Ramos (cell line): ENCODE data around the gene LEAP2.
"Not testable (repeated sequence)": the region's sequence is repeated elsewhere in the genome, so short reads cannot be mapped to it uniquely, and the experiment has no call there.

ENCODE experiments used
- in situ Hi-C: fragments of 300-500 bp; cut with MboI; formaldehyde crosslinking; loops from one replicate; pipeline ENCODE4 v1.14.3; 2022; ENCODE audit warnings: low sequenced_read_pairs; ENCODE audit not compliant: unreplicated experiment

LEAP2 gene

DNA sequence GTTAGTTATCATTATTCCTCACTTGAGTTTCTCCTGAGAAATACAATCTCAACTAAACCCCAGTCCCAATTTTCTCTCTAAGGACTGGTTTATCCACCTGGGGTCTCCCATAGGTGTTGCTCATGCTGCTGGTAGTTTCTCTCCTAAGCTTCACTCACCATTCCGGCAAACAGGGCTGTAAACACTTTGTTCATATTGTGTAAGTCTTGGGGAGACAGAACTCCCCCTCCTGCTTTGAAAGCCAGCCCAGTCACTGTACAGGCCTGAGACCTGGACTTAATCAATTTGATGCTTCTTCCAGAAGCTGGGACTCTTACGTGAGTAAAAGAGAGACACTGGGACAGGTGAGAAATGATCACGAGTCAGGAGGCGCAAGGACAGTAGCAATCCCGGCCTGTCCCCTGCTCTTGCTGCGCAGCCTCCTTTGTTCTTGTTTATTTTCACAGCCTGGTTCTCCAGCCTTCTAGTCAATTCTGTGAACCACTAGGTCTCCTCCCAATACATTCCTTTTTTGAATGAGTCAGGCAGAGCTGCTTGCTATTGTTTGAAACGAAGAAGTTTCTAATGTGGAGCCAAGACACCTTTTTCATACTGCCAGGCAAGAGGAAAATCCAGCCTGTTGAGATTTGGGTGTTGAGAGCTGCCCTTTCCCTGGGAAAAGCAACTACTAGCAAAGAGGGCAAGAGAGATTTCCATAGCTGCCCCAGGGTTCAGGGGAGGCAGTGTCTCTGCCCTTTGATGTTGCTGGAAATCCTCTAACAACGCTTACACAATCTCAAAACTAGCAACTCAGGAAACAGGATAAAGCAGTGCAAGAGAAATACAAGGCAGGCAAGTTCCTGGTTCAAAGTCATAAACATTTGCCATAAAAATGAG, 33.8 kb upstream of the LEAP2 start:
- in situ Hi-C loops = no loop called here

DNA sequence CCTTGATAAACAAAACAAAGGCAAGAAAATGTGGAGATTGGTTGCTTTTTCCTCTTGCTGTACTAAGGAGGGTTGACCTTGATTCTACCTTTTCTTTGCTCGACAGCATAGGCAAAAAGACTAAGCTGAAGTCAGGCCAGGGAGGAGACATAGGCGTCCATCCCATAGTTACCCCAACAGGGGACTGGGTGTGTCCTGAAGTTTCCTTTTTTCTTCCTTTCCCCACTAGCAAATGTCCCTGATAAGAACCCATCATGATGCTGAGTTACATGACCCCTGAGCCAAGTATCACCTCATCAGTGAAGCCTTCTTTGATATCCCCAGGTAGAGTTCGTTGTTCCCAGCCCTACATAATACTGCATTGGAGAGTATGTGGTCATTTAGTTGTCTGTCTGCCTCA, 33.2 kb upstream of the LEAP2 start:
- in situ Hi-C loops = no loop called here

DNA sequence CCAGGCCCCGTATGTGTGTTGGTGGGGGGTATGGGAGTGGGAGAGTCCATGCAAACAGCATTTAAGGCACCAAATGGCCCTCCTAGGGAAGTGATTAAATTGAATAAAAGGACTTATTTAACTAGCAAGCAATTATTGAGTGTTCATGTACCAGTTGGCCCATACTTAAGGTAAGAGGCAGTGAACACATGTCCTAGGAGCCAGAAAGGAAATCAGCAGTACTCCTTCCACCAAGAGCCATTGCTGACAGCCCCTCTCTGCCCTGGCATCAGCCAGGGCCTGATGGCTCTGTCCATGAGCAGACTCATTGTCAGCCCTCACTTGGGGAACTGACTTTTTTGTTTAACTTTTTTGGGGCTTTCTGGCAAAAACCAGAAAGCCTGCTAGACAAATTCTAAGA, 32.6 kb upstream of the LEAP2 start:
- in situ Hi-C loops = no loop called here

DNA sequence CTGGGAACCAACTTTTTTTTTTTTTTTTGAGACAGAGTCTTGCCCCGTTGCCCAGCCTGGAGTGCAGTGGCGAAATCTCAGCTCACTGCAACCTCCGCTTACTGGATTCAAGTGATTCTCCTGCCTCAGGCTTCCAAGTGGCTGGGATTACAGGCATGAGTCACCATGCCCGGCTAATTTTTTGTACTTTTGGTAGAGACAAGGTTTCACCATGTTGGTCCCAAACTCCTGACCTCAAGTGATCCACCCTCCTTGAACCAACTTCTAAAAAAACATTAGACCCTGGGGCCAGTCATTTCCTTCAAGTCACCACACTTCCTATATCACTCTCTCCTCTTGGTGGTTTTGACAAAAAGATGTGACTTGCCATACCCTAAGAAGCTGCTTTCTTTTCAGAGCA, 32.2 kb upstream of the LEAP2 start:
- in situ Hi-C loops = no loop called here

DNA sequence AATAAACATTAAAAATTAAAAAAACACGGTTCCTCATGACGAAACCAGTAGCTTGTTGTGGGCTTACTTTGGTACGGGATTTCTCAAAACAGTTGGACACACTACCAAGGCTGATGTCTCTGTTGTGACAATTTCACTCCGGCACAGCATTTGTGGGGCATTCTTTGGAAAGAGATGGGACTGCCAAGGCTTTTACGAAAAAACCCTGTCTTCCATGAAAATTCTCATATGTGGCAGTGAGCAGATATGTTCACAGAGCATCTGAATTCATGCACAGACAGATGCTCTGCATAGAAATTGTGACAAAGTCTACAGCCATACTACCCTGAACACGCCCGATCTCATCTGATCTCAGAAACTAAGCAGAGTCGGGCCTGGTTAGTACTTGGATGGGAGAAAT, 25.2 kb upstream of the LEAP2 start:
- in situ Hi-C loops = no loop called here

DNA sequence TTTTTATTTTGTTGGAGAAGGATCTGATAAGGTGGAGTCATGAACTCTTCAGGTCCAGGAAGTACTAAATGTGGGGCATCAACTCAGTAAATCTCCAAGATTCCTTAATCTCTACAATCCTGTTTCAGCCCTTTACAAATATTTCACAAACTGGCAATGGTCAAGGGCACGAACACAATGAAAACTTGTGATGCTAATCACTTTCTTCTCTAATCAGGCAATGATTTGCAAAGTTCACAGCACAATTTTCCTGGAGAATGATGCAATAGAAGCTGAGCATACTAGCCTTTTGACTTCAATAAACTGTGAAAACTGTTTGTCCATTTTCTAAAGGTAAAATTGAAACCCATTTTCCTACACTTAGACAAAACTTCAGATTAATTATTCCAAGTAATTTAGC, 24.1 kb upstream of the LEAP2 start:
- in situ Hi-C loops = no loop called here

DNA sequence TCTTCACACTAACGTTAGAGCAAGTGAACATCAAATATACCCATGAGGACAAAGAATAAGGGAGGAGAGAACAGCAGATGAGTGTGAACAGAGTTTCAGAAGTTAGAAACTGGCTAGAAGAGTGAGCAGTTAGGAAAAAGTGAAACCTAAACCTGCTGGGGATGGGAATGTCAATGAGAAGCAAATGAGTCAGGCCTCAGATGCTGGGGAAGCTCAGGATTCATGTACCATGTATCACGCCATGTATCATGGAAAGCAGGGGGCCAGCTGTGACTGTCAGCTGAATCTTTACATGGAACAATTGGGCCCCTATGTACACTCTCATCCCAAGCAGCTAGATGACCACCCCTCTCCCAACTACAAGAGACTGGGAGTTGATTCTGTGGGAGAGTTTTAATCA, 23.4 kb upstream of the LEAP2 start:
- in situ Hi-C loops = no loop called here

DNA sequence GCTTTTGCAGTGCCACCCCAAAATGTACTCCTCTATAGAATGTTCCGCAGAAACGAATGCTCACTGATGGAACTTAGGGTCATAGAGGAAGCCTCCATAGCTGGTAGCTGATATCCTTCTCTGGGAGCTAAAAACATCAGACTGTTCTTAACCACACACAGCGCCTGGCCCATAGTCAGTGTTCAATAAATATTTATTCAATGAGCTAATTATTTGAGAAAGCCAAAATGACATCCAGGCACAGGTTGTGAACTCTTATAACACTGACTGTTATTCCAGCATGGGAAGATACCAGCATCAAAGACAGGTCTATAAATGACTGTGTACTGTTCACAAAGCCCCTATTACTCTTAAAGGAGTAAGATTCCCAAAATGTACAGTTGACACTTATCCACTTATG, 20.1 kb upstream of the LEAP2 start:
- in situ Hi-C loops = no loop called here

DNA sequence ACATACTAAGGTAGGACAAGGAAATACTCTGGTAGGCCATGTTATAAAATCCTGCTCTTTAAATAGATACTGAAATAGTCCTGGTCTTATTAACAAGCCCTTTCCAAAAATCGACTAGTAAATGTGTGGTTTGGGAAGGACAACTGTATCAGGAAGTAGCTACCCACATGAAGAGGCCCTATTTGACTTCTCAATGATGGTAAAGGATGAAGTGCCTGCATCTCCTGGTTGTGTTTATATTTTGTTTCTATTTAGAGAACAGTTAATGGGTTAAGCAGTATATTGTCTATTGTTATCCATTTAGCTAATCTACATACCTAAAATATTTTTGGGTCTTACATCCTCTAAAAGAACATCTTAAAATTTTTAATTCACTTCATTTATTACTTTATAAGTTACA, 19.7 kb upstream of the LEAP2 start:
- in situ Hi-C loops = no loop called here

DNA sequence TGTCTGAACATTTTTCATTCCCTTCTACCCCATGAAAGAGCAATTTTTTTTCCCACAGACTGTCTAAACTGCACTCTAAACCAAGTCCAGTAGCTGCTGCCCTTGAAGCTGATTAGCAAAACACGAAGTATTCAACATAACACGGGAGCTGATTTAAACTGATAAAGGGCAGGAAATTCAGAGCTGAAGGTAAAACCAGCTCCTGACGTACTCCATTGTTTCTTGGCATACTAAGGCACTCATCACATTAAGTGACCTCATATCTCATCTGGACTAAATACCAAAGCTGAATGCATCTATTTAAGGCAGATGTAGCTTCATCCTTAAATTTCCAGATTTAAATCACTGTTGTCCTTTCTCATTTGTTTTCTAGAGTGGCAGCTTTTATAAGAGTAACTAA, 19.2 kb upstream of the LEAP2 start:
- in situ Hi-C loops = no loop called here

DNA sequence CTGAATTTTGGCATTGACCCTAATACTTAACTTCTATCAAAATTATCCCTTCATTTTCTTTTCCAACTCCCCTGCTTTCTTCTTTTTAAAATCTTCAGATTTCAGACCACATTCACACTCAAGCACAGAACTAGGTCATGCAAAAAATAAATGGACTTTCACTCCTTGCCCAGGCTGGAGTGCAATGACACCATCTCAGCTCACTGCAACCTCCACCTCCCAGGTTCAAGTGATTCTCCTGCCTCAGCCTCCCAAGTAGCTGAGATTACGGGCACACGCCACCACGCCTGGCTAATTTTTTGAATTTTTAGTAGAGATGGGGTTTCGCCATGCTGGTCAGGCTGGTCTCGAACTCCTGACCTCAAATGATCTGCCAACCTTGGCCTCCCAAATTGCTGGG, 18.5 kb upstream of the LEAP2 start:
- in situ Hi-C loops = not testable (repeated sequence)

DNA sequence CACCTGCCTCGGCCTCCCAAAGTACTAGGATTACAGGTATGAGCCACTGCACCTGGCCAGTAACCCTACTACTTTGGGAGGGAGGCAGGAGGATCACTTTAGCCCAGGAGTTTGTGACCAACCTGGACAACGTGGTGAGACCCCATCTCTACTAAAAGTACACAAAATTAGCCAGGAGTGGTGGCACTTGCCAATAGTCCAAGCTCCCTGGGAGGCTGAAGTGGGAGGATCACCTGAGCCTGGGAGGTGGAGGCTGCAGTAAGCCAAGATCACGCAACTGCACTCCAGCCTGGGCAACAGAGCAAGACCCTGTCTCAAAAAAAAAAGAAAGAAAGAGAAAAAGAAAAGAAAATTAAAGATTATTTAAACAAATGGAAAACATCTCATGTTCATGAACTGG, 17.5 kb upstream of the LEAP2 start:
- in situ Hi-C loops = no loop called here

DNA sequence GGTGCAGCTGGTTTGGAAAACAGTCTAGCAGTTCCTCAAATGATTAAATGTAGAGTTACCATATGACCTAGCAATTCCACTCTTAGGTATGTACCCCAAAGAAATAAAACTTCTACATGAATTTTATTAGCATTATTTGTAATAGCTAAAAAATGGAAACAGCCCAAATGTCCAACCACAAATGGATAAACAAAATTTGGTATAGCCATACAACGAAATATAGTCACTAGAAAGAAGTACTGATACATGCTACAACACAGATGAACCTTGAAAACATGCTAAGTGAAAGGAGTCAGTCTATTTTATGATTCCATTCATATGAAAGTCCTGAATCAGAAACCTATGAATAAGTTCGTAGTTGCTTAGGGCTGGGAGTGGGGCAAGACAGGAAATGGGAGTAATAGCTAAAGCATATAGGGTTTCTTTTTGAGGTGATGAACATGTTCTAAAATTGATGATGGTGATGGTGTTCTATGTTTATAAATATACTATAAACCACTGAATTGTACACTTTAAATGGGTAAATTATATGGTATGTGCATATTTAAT, 13.5 kb upstream of the LEAP2 start:
- in situ Hi-C loops = no loop called here

DNA sequence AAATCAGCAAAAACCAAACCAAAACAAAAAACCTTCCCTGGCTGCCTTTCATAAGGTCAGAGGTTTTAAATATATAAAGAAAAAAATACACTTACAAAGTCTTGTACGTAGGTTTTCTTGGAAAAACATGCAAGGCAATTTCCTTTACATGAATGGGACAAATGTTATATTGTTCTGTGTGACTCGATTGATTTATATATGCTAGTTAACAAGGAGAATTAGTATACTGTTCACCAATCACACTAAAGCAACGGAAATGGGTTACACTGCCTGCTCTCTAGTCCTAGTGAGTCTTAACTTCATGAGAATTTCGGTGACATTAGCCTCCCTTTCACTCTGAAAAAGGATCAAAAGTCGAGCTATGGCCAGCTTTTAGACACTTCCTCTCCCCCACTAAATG, 12.7 kb upstream of the LEAP2 start:
- in situ Hi-C loops = no loop called here

DNA sequence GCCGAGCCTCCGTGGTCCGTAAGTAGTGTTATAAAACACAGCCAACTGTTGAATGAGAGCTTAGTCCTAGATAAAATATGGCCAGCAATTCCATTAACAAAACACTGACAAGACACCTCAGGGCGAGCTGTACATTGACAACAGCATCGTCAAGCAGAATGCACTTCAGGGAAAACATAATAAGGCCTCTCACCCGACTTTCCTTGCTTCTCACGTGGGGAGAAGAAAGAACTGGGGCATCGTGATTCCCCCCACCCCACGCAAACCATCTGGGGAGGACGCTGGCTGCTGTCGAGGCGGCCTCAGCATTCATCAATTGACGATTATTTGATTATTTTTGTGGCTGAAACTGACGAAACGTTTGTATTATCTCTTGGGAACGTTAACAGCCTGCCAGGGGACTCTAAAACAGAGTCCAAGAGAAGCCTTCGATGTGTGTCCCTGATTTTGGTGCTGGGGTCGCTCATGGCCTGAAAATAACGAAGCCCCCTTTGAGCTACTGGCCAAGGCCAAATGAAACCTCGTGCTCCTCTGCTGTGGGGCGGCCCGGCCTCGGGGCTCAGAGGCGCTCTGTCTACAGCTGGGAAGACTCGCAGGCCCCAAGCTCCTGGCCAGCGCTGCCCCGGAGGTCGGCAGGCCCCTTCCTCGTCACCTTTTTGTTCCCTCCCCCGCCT, 7.7 kb upstream of the LEAP2 start:
- in situ Hi-C loops = no loop called here

DNA sequence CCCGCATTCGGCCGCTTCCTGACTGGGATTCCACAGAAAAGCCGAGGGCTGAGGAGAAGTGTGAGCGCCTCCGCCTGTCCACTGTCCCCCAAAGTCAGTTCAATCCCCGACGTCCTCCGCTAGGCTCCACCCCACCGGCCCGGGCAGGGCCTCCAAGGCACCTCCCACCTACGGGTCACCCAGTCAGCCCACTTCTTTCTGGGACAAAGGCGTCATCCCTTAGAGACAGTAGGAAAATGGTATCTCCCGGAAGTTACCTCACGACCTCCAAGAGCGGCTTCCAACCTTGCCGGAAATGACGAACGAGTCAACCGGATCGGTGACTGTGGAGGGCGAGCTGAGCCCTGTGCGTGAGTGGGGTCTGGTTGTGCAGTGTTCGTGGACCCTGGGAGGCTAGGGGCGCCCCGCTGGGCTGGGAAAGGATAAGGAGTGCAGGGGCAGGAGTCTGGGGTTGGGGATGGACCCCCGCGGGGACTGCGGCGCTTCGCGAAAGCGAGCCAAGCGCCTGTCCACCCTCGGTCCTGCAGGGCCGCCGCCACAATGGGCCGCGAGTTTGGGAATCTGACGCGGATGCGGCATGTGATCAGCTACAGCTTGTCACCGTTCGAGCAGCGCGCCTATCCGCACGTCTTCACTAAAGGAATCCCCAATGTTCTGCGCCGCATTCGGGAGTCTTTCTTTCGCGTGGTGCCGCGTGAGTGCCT, 7.0 kb upstream of the LEAP2 start, which contains the start of the genes GDF9 and UQCRQ:
TSS of gene GDF9 (minus strand) at position 128 of the 704 bp plus-strand sequence. CDS start 1,936 bp downstream, outside the sequence.
TSS of gene UQCRQ (plus strand) at position 301 of the 704 bp plus-strand sequence. CDS start at position 541, 240 bp downstream.
- in situ Hi-C loops = no loop called here

DNA sequence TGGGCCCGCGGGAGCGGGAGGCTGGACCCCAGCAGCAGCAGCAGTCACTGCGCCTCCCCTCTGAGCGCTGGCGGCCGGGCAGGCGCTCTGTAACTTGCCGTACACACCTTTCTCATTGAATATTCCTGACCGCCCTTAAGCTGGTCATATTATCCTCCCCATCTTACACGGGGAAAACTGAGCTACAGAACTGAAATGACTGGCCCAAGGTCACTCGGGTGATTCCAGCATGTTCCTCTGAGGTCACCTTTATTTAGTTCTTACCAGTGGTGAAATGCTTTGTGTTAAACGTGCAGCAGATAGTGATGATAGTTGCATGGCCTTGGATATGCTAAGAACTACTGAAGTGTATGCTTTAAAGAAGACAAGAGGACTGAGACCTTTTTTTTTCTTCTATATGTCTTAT, 6.4 kb upstream of the LEAP2 start:
- in situ Hi-C loops = no loop called here

DNA sequence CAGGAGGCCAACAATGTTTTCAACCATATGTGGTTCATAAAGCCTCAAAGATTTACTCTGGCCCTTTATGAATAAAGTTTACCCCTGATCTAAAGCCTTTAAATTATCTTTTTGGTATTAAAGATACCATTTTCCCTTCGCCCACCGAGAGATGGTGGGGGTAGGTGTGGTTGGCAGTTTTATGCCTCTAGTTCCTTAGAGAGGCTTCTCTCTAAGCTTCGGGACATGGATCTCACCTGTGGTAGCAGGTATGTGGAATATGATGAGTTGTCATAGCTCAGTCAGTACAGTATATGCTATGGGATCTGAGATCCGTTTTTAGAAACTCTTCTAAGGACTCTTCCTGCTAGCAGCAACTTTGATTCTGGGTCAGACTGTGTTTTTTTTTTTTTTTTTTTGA, 4.7 kb upstream of the LEAP2 start:
- in situ Hi-C loops = no loop called here

DNA sequence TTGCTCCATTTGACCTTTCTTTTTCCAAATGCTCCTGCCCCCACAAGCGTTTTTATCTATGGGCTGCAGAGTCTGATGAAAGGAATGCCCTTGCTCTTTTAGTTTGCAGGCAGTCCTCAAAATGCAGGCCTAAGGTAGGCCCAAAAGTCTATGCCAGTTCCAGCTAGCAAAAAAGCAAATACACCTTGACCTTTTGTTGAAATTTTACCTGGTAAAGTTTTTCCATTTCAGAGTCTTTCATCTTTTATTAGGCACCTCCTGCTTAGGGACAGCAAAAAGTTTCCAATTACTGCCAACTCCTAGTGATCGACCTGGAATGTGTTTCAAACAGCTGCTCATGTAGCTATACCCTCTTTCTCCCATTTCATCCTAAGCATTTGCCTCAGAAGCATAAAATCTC, 2.7 kb upstream of the LEAP2 start:
- in situ Hi-C loops = no loop called here

DNA sequence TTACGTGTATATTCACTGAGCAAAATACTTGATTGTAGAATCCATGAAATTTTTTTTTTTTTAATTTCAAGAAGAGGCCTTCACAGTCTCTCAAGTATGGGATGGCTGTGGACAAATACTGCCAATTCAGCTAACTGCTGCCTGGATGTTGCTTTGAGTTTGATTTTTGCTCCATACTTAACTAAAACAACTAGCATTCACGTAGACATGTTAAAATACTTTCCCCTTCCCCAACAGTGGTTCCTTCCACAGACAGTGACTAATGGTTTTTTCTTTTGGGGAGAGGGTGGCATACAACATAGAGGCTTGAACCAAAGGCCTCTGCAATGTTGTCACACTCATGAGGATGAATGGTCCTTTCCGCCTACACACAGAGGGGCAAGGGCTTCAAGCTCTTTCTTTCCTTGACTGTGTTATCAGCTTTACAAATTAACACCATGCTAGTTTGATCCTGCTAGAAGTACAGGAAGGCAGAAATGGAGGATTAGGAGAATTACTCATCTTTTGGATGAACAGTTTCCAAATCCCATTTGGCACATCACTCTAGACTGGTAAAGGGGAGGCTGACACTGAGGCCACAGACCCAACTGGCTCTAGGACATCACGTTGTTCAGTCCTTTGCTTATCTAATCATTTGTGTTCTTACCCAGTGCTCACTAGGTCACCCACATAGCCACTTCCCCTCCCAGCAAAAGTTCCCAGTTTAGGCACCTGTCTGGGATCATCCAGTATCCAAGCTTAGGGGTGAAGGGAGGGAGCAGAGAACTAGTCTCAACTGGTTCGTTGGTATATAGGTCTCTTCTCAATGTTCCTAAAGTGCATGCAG, 1.8 kb upstream of the LEAP2 start:
- in situ Hi-C loops = no loop called here
